Esophagus squamous epithelium (tissue), 5 donors: Measurements from ENCODE around the gene TM7SF2. TPM values are rescaled to one million over a fixed set of nuclear protein-coding genes. Genes with fewer than 3 reads are reported as not detected.

Experiments used
- DNase-seq: peaks from one replicate; lab custom pipeline; 2025; lab: John Stamatoyannopoulos, UW
- H3K27ac ChIP-seq, 4 donors: fragments of 200-600 bp; sonication (generic); one replicate each; pipeline ENCODE4 v1.5.1; 2016 to 2019; ENCODE audit warnings: mild to moderate bottlenecking in 1 of 4
- H3K27me3 ChIP-seq, 4 donors: fragments of 200-600 bp; sonication (generic); 1 replicate in 3 of 4; 2 replicates in 1 of 4; pipeline versions ENCODE4 v1.5.1 to v1.6.0; 2017 to 2021; ENCODE audit warnings: antibody characterized with exemption in 1 of 4
- H3K36me3 ChIP-seq, 3 donors: fragments of 200-600 bp; sonication (generic); one replicate each; pipeline ENCODE4 v1.5.1; 2016 to 2019
- H3K4me1 ChIP-seq, 3 donors: fragments of 200-600 bp; sonication (generic); one replicate each; pipeline ENCODE4 v1.5.1; 2017 to 2019
- H3K4me3 ChIP-seq, 4 donors: fragments of 200-600 bp; sonication (generic); 1 replicate in 3 of 4; 2 replicates in 1 of 4; pipeline ENCODE4 v1.5.1; 2016 to 2019; ENCODE audit warnings: mild to moderate bottlenecking in 2 of 4, moderate library complexity in 1 of 4
- H3K9me3 ChIP-seq, 3 donors: fragments of 200-600 bp; sonication (generic); one replicate each; pipeline ENCODE4 v1.5.1; 2016 to 2019
- CTCF ChIP-seq, 6 experiments: fragments of 450-650 bp in 4 of 6; fragments of 200-600 bp in 2 of 6; sonication (generic) in 2 of 6; IDR thresholded peaks; one replicate each; pipeline ENCODE4 v1.5.1; 2016 to 2019; ENCODE audit warnings: antibody characterized with exemption in 6 of 6, mild to moderate bottlenecking in 4 of 6, moderate library complexity in 4 of 6
- POLR2A ChIP-seq, 4 donors: fragments of 450-650 bp; IDR thresholded peaks; one replicate each; pipeline ENCODE4 v1.6.1; 2017; ENCODE audit warnings: antibody characterized with exemption in 4 of 4, mild to moderate bottlenecking in 4 of 4, moderate library complexity in 3 of 4
- WGBS, 2 donors: methylation state at CpG; one replicate each; pipeline ENCODE4 v1.1.5; 2018; 5-methylcytosine and 5-hydroxymethylcytosine counted together
- intact Hi-C: fragments of 100-400 bp; cut with DNase I; formaldehyde crosslinking; loops from one replicate; pipeline ENCODE4 v1.15.0; 2022
- total RNA-seq, 4 donors: library from RNA; depleted of rRNA; stranded (reverse); fragments of >200 nt; gene quantifications; one replicate each; pipeline ENCODE4 v1.1.0, GENCODE V29; 2016
- donor health status: DM: yes; HTN: yes; CAD: no.

TM7SF2 gene
- total RNA-seq, 4 donors from 2014 or later = 36.4 to 96.5 (median 74.7) TPM

GRCh38 chr11:65087216-65087615 lies 24.5 kb upstream of the TM7SF2 start:
- no peak for TF ChIP-seq POLR2A (IDR thresholded peaks at IDR 0.05)
- no peak for TF ChIP-seq CTCF (IDR thresholded peaks at IDR 0.05)
- intact Hi-C loops = no loop called here
- H3K36me3 ChIP-seq = peaks cover 7 to 51% (median 29%) of the 10 kb centered on the region in 3 donors
- WGBS, 2 donors = 85 to 95% methylated on average over 6 to 11 of the region's 11 CpGs
- DNase-seq = no peak
- H3K9me3 ChIP-seq = no peaks in the 10 kb centered on the region
- no peak overlapping the region for H3K27ac ChIP-seq
- no peak overlapping the region for H3K4me3 ChIP-seq
- no peaks in the 10 kb centered on the region for H3K27me3 ChIP-seq
- peaks cover 11 to 30% (median 14%) of the 10 kb centered on the region in 3 donors for H3K4me1 ChIP-seq

- 100% methylated on average over 1 of the region's 15 CpGs for WGBS, 2 donors
- Histone ChIP-seq H3K9me3 (no peaks in the 10 kb centered on the region), H3K4me3 (no peak overlapping the region), H3K27me3 (no peaks in the 10 kb centered on the region), H3K4me1 (peaks cover 11 to 27% (median 14%) of the 10 kb centered on the region in 3 donors), H3K27ac (no peak overlapping the region), H3K36me3 (peaks cover 7 to 51% (median 29%) of the 10 kb centered on the region in 3 donors)
- TF ChIP-seq CTCF (IDR thresholded peaks at IDR 0.05) = no peak
- no peak for TF ChIP-seq POLR2A (IDR thresholded peaks at IDR 0.05)
- DNase-seq = no peak
- intact Hi-C loops = no loop called here
Measured at GRCh38 chr11:65087827-65088226, 23.8 kb upstream of the TM7SF2 start.

- intact Hi-C loops = no loop called here
- Histone ChIP-seq H3K4me3 (no peak overlapping the region), H3K36me3 (peaks cover 7 to 51% (median 29%) of the 10 kb centered on the region in 3 donors), H3K27ac (no peak overlapping the region), H3K9me3 (no peaks in the 10 kb centered on the region), H3K27me3 (no peaks in the 10 kb centered on the region), H3K4me1 (peaks cover 6 to 13% (median 6%) of the 10 kb centered on the region in 3 donors)
- DNase-seq = no peak
- 91 to 96% methylated on average over 3 to 4 of the region's 4 CpGs for WGBS, 2 donors
- TF ChIP-seq CTCF (IDR thresholded peaks at IDR 0.05) (no peak), POLR2A (IDR thresholded peaks at IDR 0.05) (no peak)
Measured at GRCh38 chr11:65089621-65090020, 22.1 kb upstream of the TM7SF2 start.

- Histone ChIP-seq H3K27me3 (no peaks in the 10 kb centered on the region), H3K4me1 (peaks cover 1 to 6% (median 1%) of the 10 kb centered on the region in 3 donors), H3K9me3 (no peaks in the 10 kb centered on the region), H3K27ac (no peak overlapping the region), H3K4me3 (no peak overlapping the region), H3K36me3 (peaks cover 7 to 43% (median 26%) of the 10 kb centered on the region in 3 donors)
- no peak for TF ChIP-seq POLR2A (IDR thresholded peaks at IDR 0.05)
- no peak for TF ChIP-seq CTCF (IDR thresholded peaks at IDR 0.05)
- no peak for DNase-seq
- intact Hi-C loops = no loop called here
- WGBS, 2 donors = 92 to 94% methylated on average over 4 of the region's 4 CpGs
Measured at GRCh38 chr11:65090628-65091027, 21.0 kb upstream of the TM7SF2 start.

- TF ChIP-seq CTCF (IDR thresholded peaks at IDR 0.05) (no peak), POLR2A (IDR thresholded peaks at IDR 0.05) (no peak)
- Histone ChIP-seq H3K27ac (peak overlapping the region; percentile 94 to 97 (median 95)), H3K9me3 (no peaks in the 10 kb centered on the region), H3K4me1 (peaks cover 17 to 26% (median 18%) of the 10 kb centered on the region in 3 donors), H3K27me3 (no peaks in the 10 kb centered on the region), H3K36me3 (peaks cover 0 to 21% (median 0%) of the 10 kb centered on the region in 3 donors), H3K4me3 (peak overlapping the region in 3 of 4 donors; percentile 90 to 98 (median 95))
- 77 to 80% methylated on average over 6 to 19 of the region's 22 CpGs for WGBS, 2 donors
- intact Hi-C loops = no loop called here
- DNase-seq = no peak
Measured at GRCh38 chr11:65095427-65095826, 16.2 kb upstream of the TM7SF2 start.
